K562 (cell line): ENCODE data around the gene CD300H.

Source experiments
- MAFK ChIP-seq: IDR thresholded peaks from 2 replicates; pipeline ENCODE4 v1.6.1; 2011; ENCODE audit warnings: low read length, improper control_type of control experiment
- NFIC ChIP-seq: fragments of 450-650 bp; IDR thresholded peaks from 2 replicates; pipeline ENCODE4 v1.6.1; 2017; ENCODE audit warnings: mild to moderate bottlenecking, inconsistent platforms
- PKNOX1 ChIP-seq: fragments of 450-650 bp; IDR thresholded peaks from 2 replicates; pipeline ENCODE4 v1.6.1; 2016
- POLR2A ChIP-seq: fragments of 450-650 bp; conservative IDR thresholded peaks from 2 replicates; pipeline ENCODE4 v1.6.1; 2016
- POLR2AphosphoS5 ChIP-seq: IDR thresholded peaks from 2 replicates; pipeline ENCODE4 v1.6.1; 2011; ENCODE audit warnings: mild to moderate bottlenecking, low read depth, low read length, moderate library complexity; ENCODE audit not compliant: control insufficient read depth, insufficient read depth
- SMC3 ChIP-seq: conservative IDR thresholded peaks from 2 replicates; pipeline ENCODE4 v1.6.1; 2011; ENCODE audit warnings: low read depth, low read length, improper control_type of control experiment; ENCODE audit not compliant: insufficient read depth
- ZNF561 ChIP-seq: fragments of 450-650 bp; formaldehyde crosslinking; conservative IDR thresholded peaks from 2 replicates; pipeline ENCODE4 v1.4.0; 2020; ENCODE audit warnings: mild to moderate bottlenecking, moderate library complexity
- TF ChIP-seq, protein P1 (sequence below), 2 experiments: fragments of 450-650 bp in 1 of 2; sonication (generic) in 1 of 2; formaldehyde crosslinking; conservative IDR thresholded peaks; 2 replicates each; pipeline versions ENCODE4 v1.4.0 to v1.8.1; 2020 to 2022; ENCODE audit warnings: mild to moderate bottlenecking in 1 of 2, missing genetic modification reagents in 1 of 2
- TF ChIP-seq, protein P2 (sequence below), 3 experiments: IDR thresholded peaks in 2 of 3; conservative IDR thresholded peaks in 1 of 3; 2 replicates each; pipeline ENCODE4 v1.5.1; 2011 to 2012; ENCODE audit warnings: low read length in 3 of 3, mild to moderate bottlenecking in 3 of 3, control low read depth in 2 of 3, improper control_type of control experiment in 1 of 3, inconsistent platforms in 1 of 3, low read depth in 1 of 3, mixed read lengths in 1 of 3, moderate library complexity in 1 of 3; ENCODE audit not compliant: insufficient read depth in 2 of 3

DNA sequence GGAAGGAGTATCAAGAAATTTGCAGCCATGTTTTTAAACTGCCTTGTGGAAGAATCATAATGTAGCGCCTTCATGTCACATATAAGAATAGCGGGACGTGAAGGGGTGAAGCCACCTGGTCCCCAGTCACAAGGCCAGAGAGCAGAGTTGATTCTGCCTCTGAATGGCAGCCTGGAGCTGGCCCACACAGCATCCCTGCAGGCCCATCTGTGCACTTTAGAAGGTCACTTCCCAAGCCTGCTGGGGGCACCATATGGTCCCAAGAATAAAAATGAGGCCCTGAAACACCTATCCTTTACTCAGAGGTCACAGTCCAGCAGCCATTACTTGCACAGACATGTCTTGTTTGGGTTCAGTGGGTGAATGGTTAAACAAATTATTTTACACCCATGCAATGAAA lies 41.2 kb upstream of the CD300H start:
- TF ChIP-seq POLR2AphosphoS5 (no peak), MAFK (no peak), SMC3 (no peak), ZNF561 (CRISPR knock-in tag) (no peak), POLR2A (no peak), NFIC (no peak), PKNOX1 (no peak)
- TF ChIP-seq, protein P1, sequence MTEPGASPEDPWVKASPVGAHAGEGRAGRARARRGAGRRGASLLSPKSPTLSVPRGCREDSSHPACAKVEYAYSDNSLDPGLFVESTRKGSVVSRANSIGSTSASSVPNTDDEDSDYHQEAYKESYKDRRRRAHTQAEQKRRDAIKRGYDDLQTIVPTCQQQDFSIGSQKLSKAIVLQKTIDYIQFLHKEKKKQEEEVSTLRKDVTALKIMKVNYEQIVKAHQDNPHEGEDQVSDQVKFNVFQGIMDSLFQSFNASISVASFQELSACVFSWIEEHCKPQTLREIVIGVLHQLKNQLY (CRISPR knock-in tag; conservative IDR thresholded peaks at IDR 0.05): no peak
- TF ChIP-seq, protein P2, sequence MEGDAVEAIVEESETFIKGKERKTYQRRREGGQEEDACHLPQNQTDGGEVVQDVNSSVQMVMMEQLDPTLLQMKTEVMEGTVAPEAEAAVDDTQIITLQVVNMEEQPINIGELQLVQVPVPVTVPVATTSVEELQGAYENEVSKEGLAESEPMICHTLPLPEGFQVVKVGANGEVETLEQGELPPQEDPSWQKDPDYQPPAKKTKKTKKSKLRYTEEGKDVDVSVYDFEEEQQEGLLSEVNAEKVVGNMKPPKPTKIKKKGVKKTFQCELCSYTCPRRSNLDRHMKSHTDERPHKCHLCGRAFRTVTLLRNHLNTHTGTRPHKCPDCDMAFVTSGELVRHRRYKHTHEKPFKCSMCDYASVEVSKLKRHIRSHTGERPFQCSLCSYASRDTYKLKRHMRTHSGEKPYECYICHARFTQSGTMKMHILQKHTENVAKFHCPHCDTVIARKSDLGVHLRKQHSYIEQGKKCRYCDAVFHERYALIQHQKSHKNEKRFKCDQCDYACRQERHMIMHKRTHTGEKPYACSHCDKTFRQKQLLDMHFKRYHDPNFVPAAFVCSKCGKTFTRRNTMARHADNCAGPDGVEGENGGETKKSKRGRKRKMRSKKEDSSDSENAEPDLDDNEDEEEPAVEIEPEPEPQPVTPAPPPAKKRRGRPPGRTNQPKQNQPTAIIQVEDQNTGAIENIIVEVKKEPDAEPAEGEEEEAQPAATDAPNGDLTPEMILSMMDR (IDR thresholded peaks at IDR 0.05 in 2 of 3, conservative IDR thresholded peaks at IDR 0.05 in 1 of 3; ENCODE audit: insufficient read depth in 2 of 3, low read depth in 1 of 3, low read length in 3 of 3): no peak
